Occipital lobe (tissue), 2 donors: ENCODE data around the gene RUFY4. TPM values are rescaled to one million over a fixed set of nuclear protein-coding genes. Genes with fewer than 3 reads are reported as not detected.
"Not testable (repeated sequence)": the region's sequence is repeated elsewhere in the genome, so short reads cannot be mapped to it uniquely, and the experiment has no call there.

Source experiments
- DNase-seq: peaks from one replicate; lab custom pipeline; 2025; lab: John Stamatoyannopoulos, UW
- total RNA-seq: library from RNA; depleted of rRNA; stranded (reverse); fragments of >200 nt; gene quantifications from one replicate; pipeline ENCODE4 v1.2.3, GENCODE V29; 2014

The RUFY4 gene
- total RNA-seq, 1 donor from 2014 or later: 0.78 TPM

GRCh38 chr2:218030409-218031195, 38.5 kb upstream of the RUFY4 start:
- no peak for DNase-seq

GRCh38 chr2:218031261-218031660, 37.8 kb upstream of the RUFY4 start:
- DNase-seq: no peak

GRCh38 chr2:218031771-218032257, 37.2 kb upstream of the RUFY4 start:
- DNase-seq: no peak

GRCh38 chr2:218032336-218033171, 36.5 kb upstream of the RUFY4 start:
- DNase-seq: no peak

DNA sequence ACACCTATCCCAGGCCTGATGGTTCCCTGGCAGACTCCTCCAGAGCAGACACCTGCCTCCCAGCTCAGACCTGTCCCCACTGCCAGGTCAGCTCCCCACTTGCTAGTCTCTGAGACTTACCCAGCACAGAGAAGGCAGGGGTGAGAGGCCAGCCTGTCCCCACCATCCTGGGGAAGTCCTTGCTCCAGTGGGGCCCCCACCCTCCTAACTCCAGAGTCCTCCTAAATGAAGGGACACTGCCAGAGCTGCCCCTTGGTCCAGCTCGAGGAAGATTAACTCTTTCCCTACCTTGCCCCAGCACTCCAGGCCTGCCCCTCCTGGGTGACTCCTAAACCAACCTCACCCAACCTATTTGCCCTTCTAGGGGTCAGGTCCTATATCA, 35.9 kb upstream of the RUFY4 start:
- DNase-seq: no peak

DNA sequence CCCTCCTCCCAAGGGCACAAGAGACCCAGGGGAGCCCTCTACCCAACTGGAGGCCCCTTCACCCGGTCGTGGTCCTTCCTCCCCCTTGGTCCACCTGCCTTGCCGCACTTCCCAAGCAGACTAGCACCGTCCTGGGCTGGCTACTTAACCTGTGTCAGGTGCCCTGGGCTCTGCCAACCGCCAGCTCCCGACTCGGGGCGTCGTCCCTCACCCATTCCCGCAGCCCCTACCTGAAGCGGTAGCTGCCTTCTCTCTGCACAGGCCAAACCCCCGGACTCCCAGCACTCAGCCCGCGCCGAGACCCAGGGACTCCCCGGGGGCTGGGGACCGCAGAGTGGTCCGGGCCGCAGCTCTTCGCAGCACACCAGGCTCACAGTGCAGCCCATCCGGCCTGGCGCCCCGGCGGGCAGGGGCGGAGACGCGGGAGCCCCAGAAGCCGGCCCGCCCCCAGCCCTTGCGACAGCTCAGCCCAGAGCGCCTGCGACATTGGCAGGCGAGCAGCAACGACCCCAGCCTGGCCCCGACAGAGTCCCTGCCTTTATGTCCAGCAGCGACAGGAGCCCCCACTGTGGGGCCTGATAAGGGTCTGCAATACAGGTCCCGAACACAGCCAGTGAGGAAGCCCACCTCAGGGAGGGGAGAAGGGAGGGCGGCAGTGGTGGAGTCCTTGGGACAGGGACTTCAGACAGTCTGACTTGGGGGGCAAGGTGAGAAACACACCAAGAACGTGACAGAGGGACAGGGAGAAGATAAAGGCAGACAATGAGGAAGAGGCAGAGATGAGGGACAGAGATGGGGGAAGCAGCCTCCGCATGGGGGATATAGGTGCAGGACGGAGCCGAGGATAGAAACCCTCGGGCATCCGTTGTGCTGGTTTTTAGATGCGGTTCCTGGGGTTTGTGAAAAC, 35.2 kb upstream of the RUFY4 start:
- no peak for DNase-seq

- not testable (repeated sequence) for DNase-seq
Observed at GRCh38 chr2:218034497-218035213, 34.4 kb upstream of the RUFY4 start.

GRCh38 chr2:218035463-218036100, 33.5 kb upstream of the RUFY4 start:
- no peak for DNase-seq

DNA sequence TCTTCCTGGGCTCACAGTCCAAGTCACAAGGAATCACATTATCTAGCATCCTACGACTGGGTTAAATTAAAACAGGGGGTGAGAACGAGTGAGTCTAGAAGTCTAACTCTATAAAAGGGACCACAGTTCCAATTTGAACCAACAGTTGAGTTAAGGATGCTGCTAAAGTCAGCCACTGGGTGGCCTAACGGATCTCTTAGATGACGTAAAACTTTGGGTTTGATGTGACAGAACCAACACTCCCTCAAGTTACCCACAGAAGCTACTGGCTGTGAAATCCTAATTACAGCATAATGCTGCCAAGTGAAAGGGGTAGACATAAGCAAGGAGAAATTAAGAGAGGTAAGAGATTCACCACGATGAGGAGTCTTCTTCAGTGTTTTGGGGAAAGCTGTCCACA, 32.7 kb upstream of the RUFY4 start:
- DNase-seq: no peak

DNA sequence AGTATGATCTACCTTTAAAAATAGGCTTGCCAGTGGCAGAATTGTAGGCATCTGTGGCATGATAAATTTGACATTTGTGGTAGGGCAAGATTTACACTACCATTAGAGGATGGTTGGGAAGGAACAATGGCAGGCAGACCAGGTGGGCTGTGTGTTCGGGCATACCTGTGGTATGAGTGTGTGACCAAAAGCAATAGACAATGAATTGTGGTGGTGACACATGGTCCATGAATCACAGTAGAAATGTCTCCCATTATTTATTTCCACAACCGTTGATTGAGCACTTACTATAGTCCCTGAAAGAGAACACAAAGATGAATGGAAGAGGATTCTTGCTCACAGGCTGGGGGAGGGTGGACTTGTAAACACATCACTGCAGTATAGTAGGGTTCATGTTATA, 29.9 kb upstream of the RUFY4 start:
- no peak for DNase-seq

DNA sequence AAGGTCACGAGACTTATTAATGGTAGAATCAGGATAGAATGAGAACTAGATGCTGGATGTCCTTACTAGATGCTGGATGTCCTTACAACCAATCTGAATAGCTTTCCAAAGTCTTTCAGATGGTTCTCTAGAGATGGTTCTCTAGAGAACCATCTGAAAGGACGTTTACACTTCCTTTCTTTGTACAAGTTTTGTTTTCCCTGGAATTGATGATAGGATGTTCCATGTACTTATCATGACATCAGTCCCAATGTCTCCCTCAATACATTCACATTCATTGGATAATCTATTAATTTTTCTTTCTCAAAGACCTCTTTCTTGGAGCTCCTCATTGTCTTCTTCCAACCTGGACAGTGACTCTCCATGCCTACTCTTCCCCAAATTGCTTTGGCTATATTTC, 28.2 kb upstream of the RUFY4 start:
- DNase-seq: no peak

GRCh38 chr2:218041302-218042168, 27.5 kb upstream of the RUFY4 start:
- no peak for DNase-seq

DNA sequence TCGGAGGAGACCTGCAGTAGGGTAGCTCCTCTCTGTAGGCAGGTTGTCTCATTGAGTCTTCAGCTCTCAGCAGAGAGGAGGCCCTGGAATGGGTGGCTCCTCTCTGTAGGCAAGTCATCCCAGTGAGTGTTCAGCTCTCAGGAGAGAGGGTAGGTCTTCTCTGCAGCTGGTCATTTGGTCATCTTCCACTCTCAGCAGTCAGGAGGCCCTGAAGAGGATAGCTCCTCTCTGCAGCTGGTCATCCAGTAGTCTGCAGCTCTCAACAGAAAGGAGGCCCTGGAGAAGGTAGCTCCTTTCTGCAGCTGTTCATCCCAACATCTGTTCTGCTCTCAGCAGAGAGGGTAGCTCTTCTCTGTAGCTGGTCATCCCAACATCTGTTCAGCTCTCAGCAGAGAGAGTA, 26.0 kb upstream of the RUFY4 start:
- no peak for DNase-seq

GRCh38 chr2:218043701-218044109, 25.3 kb upstream of the RUFY4 start:
- no peak for DNase-seq

GRCh38 chr2:218044599-218044998, 24.5 kb upstream of the RUFY4 start:
- not testable (repeated sequence) for DNase-seq

- DNase-seq: no peak
Observed at GRCh38 chr2:218046238-218046637, 22.8 kb upstream of the RUFY4 start.

DNA sequence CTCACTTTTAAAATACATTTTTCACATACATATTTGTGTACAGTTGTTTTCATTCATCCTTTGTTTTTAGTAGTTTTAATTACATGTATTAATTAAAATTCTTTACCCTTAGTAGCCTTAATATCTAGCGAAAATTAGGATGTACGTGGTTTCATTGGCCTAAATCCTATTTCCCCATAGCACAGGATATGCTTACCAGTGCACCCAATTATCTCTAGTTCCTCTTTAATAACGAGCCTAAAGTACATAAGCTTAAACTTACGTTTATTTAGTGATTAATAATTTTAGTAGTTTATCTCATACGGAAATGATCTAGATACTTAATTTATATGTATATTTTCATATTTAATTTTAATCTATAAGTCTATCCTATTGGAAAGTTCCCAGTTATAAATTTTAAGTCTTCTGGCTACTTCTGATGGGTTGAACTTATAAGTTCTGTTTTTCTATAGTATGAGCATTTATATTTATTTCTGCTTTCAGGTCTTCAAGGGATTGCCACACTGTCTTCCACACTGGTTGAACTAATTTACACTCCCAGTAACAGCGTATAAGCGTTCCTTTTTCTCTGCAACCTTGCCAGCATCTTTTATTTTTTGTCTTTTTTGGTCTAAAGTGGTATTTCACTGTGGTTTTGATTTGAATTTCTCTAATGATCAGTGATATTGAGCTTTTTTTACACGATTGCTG, 21.4 kb upstream of the RUFY4 start:
- no peak for DNase-seq

- DNase-seq: no peak
Observed at GRCh38 chr2:218051903-218052302, 17.1 kb upstream of the RUFY4 start.

DNA sequence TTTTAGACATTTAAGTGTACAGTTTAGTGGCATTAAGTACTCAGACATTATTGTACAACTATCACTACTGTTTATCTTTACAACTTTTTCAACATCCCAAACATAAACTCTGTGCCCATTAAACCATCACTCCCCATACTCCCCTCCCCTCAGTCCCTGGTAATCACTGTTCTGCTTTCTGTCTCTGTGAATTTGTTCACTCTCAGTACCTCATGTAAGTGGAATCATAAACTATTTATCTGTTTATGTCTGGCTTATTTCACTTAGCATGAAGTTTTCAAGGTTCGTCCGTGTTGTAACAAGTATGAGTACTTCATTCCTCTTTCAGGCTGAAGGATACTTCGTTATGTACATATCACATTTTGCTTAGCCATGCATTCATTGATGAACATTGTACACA, 9.8 kb upstream of the RUFY4 start:
- DNase-seq: no peak
